ENCODE data around the gene FER.
"Not testable (repeated sequence)": the region's sequence is repeated elsewhere in the genome, so short reads cannot be mapped to it uniquely, and the experiment has no call there.

The FER gene

GRCh38 chr5:108881133-108881532, 133.4 kb downstream of the FER start:
- DNase-seq (ENCODE audit: low read depth): no peak

- DNase-seq (ENCODE audit: low read depth): no peak
Observed at GRCh38 chr5:108884736-108885135, 137.0 kb downstream of the FER start.

GRCh38 chr5:108898257-108898656, 150.6 kb downstream of the FER start:
- no peak for DNase-seq (ENCODE audit: low read depth)

GRCh38 chr5:108898707-108899106, 151.0 kb downstream of the FER start:
- DNase-seq (ENCODE audit: low read depth): no peak

- not testable (repeated sequence) for DNase-seq (ENCODE audit: low read depth)
Observed at GRCh38 chr5:108899244-108899643, 151.5 kb downstream of the FER start.

GRCh38 chr5:108900668-108901067, 153.0 kb downstream of the FER start:
- no peak for DNase-seq (ENCODE audit: low read depth)

- no peak for DNase-seq (ENCODE audit: low read depth)
Observed at GRCh38 chr5:108905805-108906204, 158.1 kb downstream of the FER start.

GRCh38 chr5:108910627-108911026, 162.9 kb downstream of the FER start:
- DNase-seq (ENCODE audit: low read depth): no peak

- no peak for DNase-seq (ENCODE audit: low read depth)
Observed at GRCh38 chr5:108911055-108911454, 163.4 kb downstream of the FER start.

GRCh38 chr5:108917596-108917995, 169.9 kb downstream of the FER start:
- no peak for DNase-seq (ENCODE audit: low read depth)

GRCh38 chr5:108919591-108920326, 172.1 kb downstream of the FER start:
- DNase-seq (ENCODE audit: low read depth): no peak

GRCh38 chr5:108924457-108924961, 176.8 kb downstream of the FER start:
- no peak for DNase-seq (ENCODE audit: low read depth)

GRCh38 chr5:108925073-108925472, 177.4 kb downstream of the FER start:
- no peak for DNase-seq (ENCODE audit: low read depth)

- DNase-seq (ENCODE audit: low read depth): no peak
Observed at GRCh38 chr5:108930107-108930506, 182.4 kb downstream of the FER start.

- no peak for DNase-seq (ENCODE audit: low read depth)
Observed at GRCh38 chr5:108935611-108936010, 187.9 kb downstream of the FER start.

- DNase-seq (ENCODE audit: low read depth): no peak
Observed at GRCh38 chr5:108937221-108937620, 189.5 kb downstream of the FER start.

GRCh38 chr5:108940506-108940905, 192.8 kb downstream of the FER start:
- no peak for DNase-seq (ENCODE audit: low read depth)

GRCh38 chr5:108941746-108942145, 194.0 kb downstream of the FER start:
- no peak for DNase-seq (ENCODE audit: low read depth)

GRCh38 chr5:108942701-108943100, 195.0 kb downstream of the FER start:
- no peak for DNase-seq (ENCODE audit: low read depth)

- DNase-seq (ENCODE audit: low read depth): no peak
Observed at GRCh38 chr5:108945094-108945493, 197.4 kb downstream of the FER start.

- no peak for DNase-seq (ENCODE audit: low read depth)
Observed at GRCh38 chr5:108946008-108946407, 198.3 kb downstream of the FER start.

GRCh38 chr5:108947164-108947563, 199.5 kb downstream of the FER start:
- DNase-seq (ENCODE audit: low read depth): no peak

- no peak for DNase-seq (ENCODE audit: low read depth)
Observed at GRCh38 chr5:108950276-108950675, 202.6 kb downstream of the FER start.

GRCh38 chr5:108953940-108954339, 206.2 kb downstream of the FER start:
- DNase-seq (ENCODE audit: low read depth): no peak

Measured in stimulated activated CD4-positive, alpha-beta T cell treated with anti-CD3 and anti-CD28 coated beads, Interleukin-2, amount 100 ng/mL, for 4 hours (primary cell).